Uterus (tissue), 2 donors: ENCODE results near the gene P4HA2.

Experiments
- CTCF ChIP-seq, 4 experiments: fragments of 200-600 bp in 2 of 4; fragments of 450-650 bp in 2 of 4; sonication (generic) in 2 of 4; IDR thresholded peaks; one replicate each; pipeline ENCODE4 v1.5.1; 2016 to 2019; ENCODE audit warnings: antibody characterized with exemption in 4 of 4, mild to moderate bottlenecking in 2 of 4, moderate library complexity in 1 of 4
- POLR2A ChIP-seq, 2 donors: fragments of 450-650 bp; IDR thresholded peaks; one replicate each; pipeline ENCODE4 v1.6.1; 2016; ENCODE audit warnings: antibody characterized with exemption in 2 of 2, mild to moderate bottlenecking in 1 of 2, moderate library complexity in 1 of 2

GRCh38 chr5:132203464-132203818 lies 24.2 kb downstream of the P4HA2 start:
- TF ChIP-seq CTCF (IDR thresholded peaks at IDR 0.05) = no peak
- no peak for TF ChIP-seq POLR2A (IDR thresholded peaks at IDR 0.05)
